H1 (cell line): ENCODE data around the gene GPSM1. TPM values are rescaled to one million over a fixed set of nuclear protein-coding genes. Genes with fewer than 3 reads are reported as not detected.
A peak's percentile ranks its signal among the peaks of the same experiment; 100 is the strongest.

Source experiments
- CTCF ChIA-PET: fragments of 300-600 bp; sonication (Branson Sonifier 250); formaldehyde crosslinking; loops from one replicate; lab custom pipeline; 2021; ENCODE audit not compliant: partially characterized antibody; lab: Charles Lee
- POLR2A ChIA-PET: fragments of 300-600 bp; sonication (Branson Sonifier 250); formaldehyde crosslinking; loops from one replicate; lab custom pipeline; 2021; ENCODE audit warnings: inconsistent platforms; ENCODE audit not compliant: partially characterized antibody; lab: Charles Lee
- DNase-seq, 2 experiments: peaks; one replicate each; pipeline versions ENCODE4 v3.0.0 to v3.0.0-alpha.2; 2010 to 2022; ENCODE audit warnings: low spot score in 2 of 2, low read depth in 1 of 2, mixed read lengths in 1 of 2
- FAIRE-seq: peaks from 2 replicates; lab custom pipeline; 2011; peaks lifted over from hg19 to GRCh38; lab: Jason Lieb, UNC
- H2AFZ ChIP-seq: 2 replicates; pipeline ENCODE4 v1.8.1; 2012; ENCODE audit warnings: low read length, inconsistent platforms
- H2AK5ac ChIP-seq: 2 replicates; pipeline ENCODE4 v1.6.1; 2013; ENCODE audit warnings: low read depth, low read length
- H2BK120ac ChIP-seq: replicated peaks from 2 replicates; pipeline ENCODE3; 2013; ENCODE audit warnings: low read depth, low read length, inconsistent platforms
- H2BK12ac ChIP-seq: 2 replicates; pipeline ENCODE4 v1.6.1; 2013; ENCODE audit warnings: low read depth, low read length
- H2BK15ac ChIP-seq: 2 replicates; pipeline ENCODE4 v1.6.1; 2013; ENCODE audit warnings: low read length
- H2BK20ac ChIP-seq: 2 replicates; pipeline ENCODE4 v1.6.1; 2013; ENCODE audit warnings: low read length
- H2BK5ac ChIP-seq: 2 replicates; pipeline ENCODE4 v1.6.1; 2013; ENCODE audit warnings: low read depth, low read length
- H3K14ac ChIP-seq: 2 replicates; pipeline ENCODE4 v1.6.1; 2013; ENCODE audit warnings: inconsistent platforms; ENCODE audit not compliant: insufficient read length
- H3K18ac ChIP-seq: 2 replicates; pipeline ENCODE4 v1.6.1; 2013; ENCODE audit warnings: low read length; ENCODE audit errors: extremely low read depth
- H3K23ac ChIP-seq: 2 replicates; pipeline ENCODE4 v1.6.1; 2013; ENCODE audit warnings: inconsistent platforms; ENCODE audit not compliant: insufficient read length
- H3K23me2 ChIP-seq: 2 replicates; pipeline ENCODE4 v1.6.1; 2013; ENCODE audit warnings: low read depth, low read length
- H3K27ac ChIP-seq: 2 replicates; pipeline ENCODE4 v1.6.1; 2011; ENCODE audit warnings: low read depth, low read length, inconsistent platforms
- H3K27me3 ChIP-seq, 4 experiments: replicated peaks in 1 of 4; 1 replicate in 1 of 4; 2 replicates in 3 of 4; pipeline versions ENCODE4 v1.6.1 to v1.8.1; 2011 to 2013; ENCODE audit warnings: low read length in 3 of 4, mild to moderate bottlenecking in 3 of 4, inconsistent platforms in 2 of 4, mixed read lengths in 2 of 4, moderate library complexity in 1 of 4; ENCODE audit not compliant: control insufficient read depth in 3 of 4, insufficient read depth in 3 of 4; ENCODE audit errors: extremely low read depth in 1 of 4
- H3K36me3 ChIP-seq, 4 experiments: 2 replicates each; pipeline versions ENCODE4 v1.6.1 to v1.8.1; 2011 to 2013; ENCODE audit warnings: mild to moderate bottlenecking in 4 of 4, low read length in 3 of 4, moderate library complexity in 2 of 4, control low read depth in 1 of 4, inconsistent platforms in 1 of 4; ENCODE audit not compliant: insufficient read depth in 4 of 4, control insufficient read depth in 2 of 4
- H3K4ac ChIP-seq: replicated peaks from 2 replicates; pipeline ENCODE3; 2013; ENCODE audit warnings: low read length, low read depth, mixed read lengths, inconsistent platforms; ENCODE audit not compliant: insufficient read length
- H3K4me1 ChIP-seq, 4 experiments: replicated peaks in 1 of 4; 1 replicate in 1 of 4; 2 replicates in 3 of 4; pipeline versions ENCODE4 v1.6.1 to v1.8.1; 2011 to 2013; ENCODE audit warnings: low read length in 3 of 4, inconsistent platforms in 2 of 4, mixed read lengths in 1 of 4; ENCODE audit not compliant: insufficient read depth in 4 of 4, control insufficient read depth in 3 of 4
- H3K4me2 ChIP-seq, 2 experiments: 2 replicates each; pipeline versions ENCODE4 v1.6.1 to v1.8.1; 2011 to 2013; ENCODE audit warnings: low read depth in 2 of 2, low read length in 2 of 2, control low read depth in 1 of 2, inconsistent platforms in 1 of 2, mild to moderate bottlenecking in 1 of 2; ENCODE audit not compliant: insufficient read depth in 1 of 2
- H3K4me3 ChIP-seq, 4 experiments: fragments of 200-600, 300-600 bp in 1 of 4; sonication (generic), shearing (Covaris generic), sonication (Bioruptor Twin) in 1 of 4; 2 replicates each; pipeline versions ENCODE4 v1.5.1 to v1.8.1; 2011 to 2016; ENCODE audit warnings: low read length in 4 of 4, low read depth in 3 of 4, control low read depth in 2 of 4, inconsistent platforms in 2 of 4, mild to moderate bottlenecking in 2 of 4, mixed read lengths in 1 of 4, moderate library complexity in 1 of 4; ENCODE audit not compliant: insufficient read depth in 2 of 4; ENCODE audit errors: extremely low read depth in 1 of 4
- H3K56ac ChIP-seq: replicated peaks from 2 replicates; pipeline ENCODE3; 2013; ENCODE audit warnings: low read depth, mild to moderate bottlenecking, mixed read lengths, low read length, inconsistent platforms; ENCODE audit not compliant: insufficient read length
- H3K79me1 ChIP-seq: 2 replicates; pipeline ENCODE4 v1.6.1; 2013; ENCODE audit warnings: low read depth, low read length, control low read depth
- H3K79me2 ChIP-seq, 2 experiments: 2 replicates each; pipeline versions ENCODE4 v1.6.1 to v1.8.1; 2012 to 2013; ENCODE audit warnings: low read length in 2 of 2, mild to moderate bottlenecking in 2 of 2, inconsistent platforms in 1 of 2; ENCODE audit not compliant: insufficient read depth in 2 of 2, control insufficient read depth in 1 of 2
- H3K9ac ChIP-seq, 4 experiments: replicated peaks in 1 of 4; 1 replicate in 1 of 4; 2 replicates in 3 of 4; pipeline versions ENCODE4 v1.6.1 to v1.8.1; 2011 to 2013; ENCODE audit warnings: low read depth in 3 of 4, low read length in 3 of 4, control low read depth in 2 of 4, mild to moderate bottlenecking in 2 of 4, moderate library complexity in 2 of 4, inconsistent platforms in 1 of 4; ENCODE audit errors: extremely low read depth in 1 of 4
- H3K9me3 ChIP-seq, 2 experiments: 2 replicates each; pipeline versions ENCODE4 v1.6.1 to v1.8.1; 2012 to 2013; ENCODE audit warnings: mild to moderate bottlenecking in 2 of 2, moderate library complexity in 2 of 2, control low read depth in 1 of 2, inconsistent platforms in 1 of 2, low read depth in 1 of 2, low read length in 1 of 2, mixed read lengths in 1 of 2; ENCODE audit not compliant: insufficient read depth in 2 of 2
- H4K20me1 ChIP-seq, 2 experiments: replicated peaks in 1 of 2; 2 replicates each; pipeline versions ENCODE3 to v1.8.1; 2011 to 2013; ENCODE audit warnings: inconsistent platforms in 2 of 2, low read length in 2 of 2, mild to moderate bottlenecking in 1 of 2; ENCODE audit not compliant: insufficient read depth in 2 of 2, control insufficient read depth in 1 of 2
- H4K5ac ChIP-seq: 2 replicates; pipeline ENCODE4 v1.6.1; 2013; ENCODE audit warnings: low read length, low read depth, mixed read lengths, inconsistent platforms; ENCODE audit not compliant: insufficient read length
- H4K8ac ChIP-seq: 2 replicates; pipeline ENCODE4 v1.8.0; 2013; ENCODE audit warnings: mild to moderate bottlenecking, moderate library complexity, low read length, inconsistent platforms; ENCODE audit not compliant: insufficient read depth; ENCODE audit errors: extremely low read depth
- H4K91ac ChIP-seq: replicated peaks from 2 replicates; pipeline ENCODE3; 2013; ENCODE audit warnings: low read length, mixed read lengths, inconsistent platforms; ENCODE audit not compliant: insufficient read length
- CHD2 ChIP-seq: IDR thresholded peaks from 2 replicates; pipeline ENCODE4 v1.6.1; 2012; ENCODE audit warnings: low read length, improper control_type of control experiment
- POLR2AphosphoS5 ChIP-seq: IDR thresholded peaks from 2 replicates; pipeline ENCODE4 v1.6.1; 2011; ENCODE audit warnings: low read depth, low read length
- WGBS, 2 experiments: shearing (Covaris generic) in 1 of 2; methylation state at CpG; one replicate each; pipeline versions ENCODE4 v1.1.6 to v1.1.7; 2013 to 2015; ENCODE audit warnings: low lambda C conversion rate in 2 of 2, mixed read lengths in 2 of 2, inconsistent platforms in 1 of 2, low coverage in 1 of 2, missing lambda C conversion rate in 1 of 2; ENCODE audit not compliant: insufficient replicate concordance in 2 of 2, insufficient coverage in 1 of 2, insufficient read length in 1 of 2; ENCODE audit errors: extremely low coverage in 1 of 2, missing lambda C conversion rate in 1 of 2; 5-methylcytosine and 5-hydroxymethylcytosine counted together
- polyA plus RNA-seq, 7 experiments: library from polyadenylated mRNA; depleted of rRNA in 3 of 7; stranded (reverse) in 5 of 7; unstranded in 2 of 7; fragments of >200 nt in 5 of 7; fragments of 200-250 nt in 2 of 7; gene quantifications; 1 replicate in 5 of 7; 2 replicates in 1 of 7; 4 replicates in 1 of 7; pipeline versions ENCODE4 v1.2.1 to v1.2.3, GENCODE V29; 2011 to 2013; ENCODE audit warnings: missing spikeins in 2 of 7, mixed read lengths in 2 of 7
- total RNA-seq: library from RNA; stranded (reverse); fragmentation: NEBNext Ultra II Directional; extraction: Animal tissue kit (Norgen Biotek cat#: 25700); gene quantifications from 2 replicates; pipeline ENCODE4 v1.2.1, GENCODE V29; 2021

The GPSM1 gene
- total and polyA plus RNA-seq, 2 of the 8 experiments (the other 6 are each of a cell fraction or from before 2014, with no cell fraction given) = 12.8 to 18.0 TPM

- H3K4ac ChIP-seq = no peak overlapping the region
- H2BK120ac ChIP-seq = no peak overlapping the region
- ChIA-PET POLR2A (interaction anchor here (1.5 to 7.2 kb wide), 8 partner anchors 10 to 25 kb away, joined by 5 to 43 read pairs (median 14); partner anchors contain the start of genes DNLZ and SNAPC4), CTCF (interaction anchor here (1.3 to 1.4 kb wide), 2 partner anchors 11 to 31 kb away, joined by 3 to 4 read pairs; no protein-coding TSS in a partner anchor)
- FAIRE-seq (no peak), DNase-seq (no peak)
- no peak overlapping the region for H2BK15ac ChIP-seq
- no peaks in the 10 kb centered on the region for H3K4me1 ChIP-seq
- no peak overlapping the region for H3K4me2 ChIP-seq
- peak overlapping the region; percentile 62; the same call in 1 of the 2 replicates for H4K8ac ChIP-seq
- H3K23ac ChIP-seq = no peak overlapping the region
- no peak overlapping the region for H2BK12ac ChIP-seq
- H3K23me2 ChIP-seq = no peaks in the 10 kb centered on the region
- peaks cover 2 to 30% (median 13%) of the 10 kb centered on the region in 4 experiments; a peak in 7 of 8 replicates for H3K36me3 ChIP-seq
- 97% methylated on average over 4 of the region's 8 CpGs; no CpG with 5 or more reads in 1 of the 2 experiments for WGBS, 2 experiments
- no peak overlapping the region for H3K18ac ChIP-seq
- no peaks in the 10 kb centered on the region for H3K79me2 ChIP-seq
- no peak overlapping the region for H3K27ac ChIP-seq
- no peaks in the 10 kb centered on the region for H3K27me3 ChIP-seq
- H3K4me3 ChIP-seq = no peak overlapping the region
- H2AK5ac ChIP-seq = no peak overlapping the region
- no peak overlapping the region for H3K14ac ChIP-seq
- no peak overlapping the region for H2BK20ac ChIP-seq
- no peaks in the 10 kb centered on the region for H3K9me3 ChIP-seq
- H4K20me1 ChIP-seq = peaks cover 5 to 9% of the 10 kb centered on the region in 2 experiments
- no peak overlapping the region for H2BK5ac ChIP-seq
- no peak overlapping the region for H3K56ac ChIP-seq
- TF ChIP-seq CHD2 (no peak), POLR2AphosphoS5 (peak; percentile 58; the same call in 1 of the 2 replicates)
- no peak overlapping the region for H2AFZ ChIP-seq
- H4K5ac ChIP-seq = no peak overlapping the region
- no peak overlapping the region for H3K9ac ChIP-seq
- no peaks in the 10 kb centered on the region for H3K79me1 ChIP-seq
- no peak overlapping the region for H4K91ac ChIP-seq
Measured at GRCh38 chr9:136376457-136376856, 49.1 kb downstream of the GPSM1 start.
